ENCODE results near the gene THOC7. TPM values are rescaled to one million over a fixed set of nuclear protein-coding genes. Genes with fewer than 3 reads are reported as not detected.
A peak's percentile ranks its signal among the peaks of the same experiment; 100 is the strongest.

THOC7 gene
- total RNA-seq, 3 donors from 2014 or later (not counting 1 experiment from before 2014, with no cell fraction given), result 30.3 to 35.8 (median 32.5) TPM

DNA sequence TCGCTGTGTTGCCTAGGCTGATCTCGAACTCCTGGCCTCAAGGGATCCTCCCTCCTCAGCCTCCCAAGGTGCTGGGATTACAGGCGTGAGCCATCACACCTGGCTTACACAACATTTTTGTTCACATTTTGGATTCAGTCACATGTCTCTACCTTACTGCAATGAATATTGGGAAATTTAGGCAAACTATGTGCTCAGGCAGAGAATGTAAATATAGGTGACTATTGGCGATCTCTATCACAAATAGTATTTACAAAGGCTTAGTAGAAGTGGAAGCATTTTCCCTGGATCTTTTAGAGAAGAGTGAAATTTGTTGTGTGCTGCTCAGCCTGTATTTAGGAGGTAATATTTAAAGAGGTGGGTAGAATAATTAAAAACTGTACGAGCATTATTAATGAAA lies 27.9 kb upstream of the THOC7 start:
- no peaks in the 10 kb centered on the region for H3K27me3 ChIP-seq (ENCODE audit: control insufficient read depth, insufficient read depth, low read length)
- no peaks in the 10 kb centered on the region for H3K36me3 Mint-ChIP-seq
- intact Hi-C loops (cut with micrococcal nuclease), result no loop called here
- no peaks in the 10 kb centered on the region for H3K9me3 Mint-ChIP-seq
- H3K4me3 ChIP-seq (ENCODE audit: low read length), result no peak overlapping the region
- peaks cover 30 to 34% of the 10 kb centered on the region in 2 donors for H3K4me1 Mint-ChIP-seq
- H3K27ac Mint-ChIP-seq, result no peak overlapping the region
- H3K9me3 ChIP-seq (ENCODE audit: control insufficient read depth, insufficient read depth, low read length), result no peaks in the 10 kb centered on the region
- TF ChIP-seq, protein P1, sequence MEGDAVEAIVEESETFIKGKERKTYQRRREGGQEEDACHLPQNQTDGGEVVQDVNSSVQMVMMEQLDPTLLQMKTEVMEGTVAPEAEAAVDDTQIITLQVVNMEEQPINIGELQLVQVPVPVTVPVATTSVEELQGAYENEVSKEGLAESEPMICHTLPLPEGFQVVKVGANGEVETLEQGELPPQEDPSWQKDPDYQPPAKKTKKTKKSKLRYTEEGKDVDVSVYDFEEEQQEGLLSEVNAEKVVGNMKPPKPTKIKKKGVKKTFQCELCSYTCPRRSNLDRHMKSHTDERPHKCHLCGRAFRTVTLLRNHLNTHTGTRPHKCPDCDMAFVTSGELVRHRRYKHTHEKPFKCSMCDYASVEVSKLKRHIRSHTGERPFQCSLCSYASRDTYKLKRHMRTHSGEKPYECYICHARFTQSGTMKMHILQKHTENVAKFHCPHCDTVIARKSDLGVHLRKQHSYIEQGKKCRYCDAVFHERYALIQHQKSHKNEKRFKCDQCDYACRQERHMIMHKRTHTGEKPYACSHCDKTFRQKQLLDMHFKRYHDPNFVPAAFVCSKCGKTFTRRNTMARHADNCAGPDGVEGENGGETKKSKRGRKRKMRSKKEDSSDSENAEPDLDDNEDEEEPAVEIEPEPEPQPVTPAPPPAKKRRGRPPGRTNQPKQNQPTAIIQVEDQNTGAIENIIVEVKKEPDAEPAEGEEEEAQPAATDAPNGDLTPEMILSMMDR (IDR thresholded peaks at IDR 0.05), result no peak
- WGBS (ENCODE audit: insufficient coverage), result 100% methylated on average over 2 of the region's 5 CpGs
- H3K4me3 Mint-ChIP-seq, result no peak overlapping the region
- H3K27ac ChIP-seq (ENCODE audit: low read length), result no peak overlapping the region
- H3K4me1 ChIP-seq (ENCODE audit: control insufficient read depth, insufficient read depth, low read length), result no peaks in the 10 kb centered on the region
- H3K27me3 Mint-ChIP-seq (ENCODE audit: low read depth in 2 of 2), result no peaks in the 10 kb centered on the region
- ATAC-seq (no peak), DNase-seq (no peak)
- H3K36me3 ChIP-seq (ENCODE audit: control insufficient read depth, insufficient read depth, low read length), result peaks cover 6% of the 10 kb centered on the region

- no peaks in the 10 kb centered on the region for H3K9me3 ChIP-seq (ENCODE audit: control insufficient read depth, insufficient read depth, low read length)
- peak overlapping the region in 1 of 2 donors; percentile 43 for H3K27ac Mint-ChIP-seq
- TF ChIP-seq, protein P1 (IDR thresholded peaks at IDR 0.05), result no peak
- no peak for ATAC-seq
- H3K27me3 Mint-ChIP-seq (ENCODE audit: low read depth in 2 of 2), result no peaks in the 10 kb centered on the region
- H3K4me1 Mint-ChIP-seq, result peaks cover 30% of the 10 kb centered on the region in 2 donors
- peaks cover 5% of the 10 kb centered on the region for H3K36me3 ChIP-seq (ENCODE audit: control insufficient read depth, insufficient read depth, low read length)
- no peak overlapping the region for H3K4me3 ChIP-seq (ENCODE audit: low read length)
- no peak for DNase-seq
- no peaks in the 10 kb centered on the region for H3K4me1 ChIP-seq (ENCODE audit: control insufficient read depth, insufficient read depth, low read length)
- no peaks in the 10 kb centered on the region for H3K9me3 Mint-ChIP-seq
- 94% methylated on average over 3 of the region's 3 CpGs for WGBS (ENCODE audit: insufficient coverage)
- no peaks in the 10 kb centered on the region for H3K27me3 ChIP-seq (ENCODE audit: control insufficient read depth, insufficient read depth, low read length)
- no peaks in the 10 kb centered on the region for H3K36me3 Mint-ChIP-seq
- no peak overlapping the region for H3K27ac ChIP-seq (ENCODE audit: low read length)
- H3K4me3 Mint-ChIP-seq, result no peak overlapping the region
- intact Hi-C loops (cut with micrococcal nuclease), result no loop called here
Observed at GRCh38 chr3:63886858-63887257, 23.3 kb upstream of the THOC7 start.

- no peaks in the 10 kb centered on the region for H3K27me3 Mint-ChIP-seq (ENCODE audit: low read depth in 2 of 2)
- Histone ChIP-seq H3K27me3 (ENCODE audit: control insufficient read depth, insufficient read depth, low read length) (no peaks in the 10 kb centered on the region), H3K36me3 (ENCODE audit: control insufficient read depth, insufficient read depth, low read length) (no peaks in the 10 kb centered on the region), H3K4me3 (ENCODE audit: low read length) (no peak overlapping the region), H3K4me1 (ENCODE audit: control insufficient read depth, insufficient read depth, low read length) (peaks cover 3% of the 10 kb centered on the region), H3K27ac (ENCODE audit: low read length) (no peak overlapping the region), H3K9me3 (ENCODE audit: control insufficient read depth, insufficient read depth, low read length) (no peaks in the 10 kb centered on the region)
- intact Hi-C loops (cut with micrococcal nuclease), result no loop called here
- H3K27ac Mint-ChIP-seq, result peak overlapping the region; percentile 1 to 3
- DNase-seq (no peak), ATAC-seq (no peak)
- no peaks in the 10 kb centered on the region for H3K9me3 Mint-ChIP-seq
- H3K4me1 Mint-ChIP-seq, result peaks cover 45 to 55% of the 10 kb centered on the region in 2 donors
- TF ChIP-seq, protein P1 (IDR thresholded peaks at IDR 0.05), result no peak
- H3K36me3 Mint-ChIP-seq, result no peaks in the 10 kb centered on the region
- WGBS (ENCODE audit: insufficient coverage), result 94% methylated on average over 4 of the region's 5 CpGs
- no peak overlapping the region for H3K4me3 Mint-ChIP-seq
Observed at GRCh38 chr3:63880653-63881052, 17.0 kb upstream of the THOC7 start.

- Histone ChIP-seq H3K9me3 (ENCODE audit: control insufficient read depth, insufficient read depth, low read length) (no peaks in the 10 kb centered on the region), H3K36me3 (ENCODE audit: control insufficient read depth, insufficient read depth, low read length) (no peaks in the 10 kb centered on the region), H3K27me3 (ENCODE audit: control insufficient read depth, insufficient read depth, low read length) (no peaks in the 10 kb centered on the region), H3K4me3 (ENCODE audit: low read length) (no peak overlapping the region), H3K27ac (ENCODE audit: low read length) (no peak overlapping the region), H3K4me1 (ENCODE audit: control insufficient read depth, insufficient read depth, low read length) (peaks cover 10% of the 10 kb centered on the region)
- TF ChIP-seq, protein P1 (IDR thresholded peaks at IDR 0.05), result no peak
- 43% methylated on average over 2 of the region's 2 CpGs for WGBS (ENCODE audit: insufficient coverage)
- H3K4me3 Mint-ChIP-seq, result no peak overlapping the region
- no peaks in the 10 kb centered on the region for H3K27me3 Mint-ChIP-seq (ENCODE audit: low read depth in 2 of 2)
- no peaks in the 10 kb centered on the region for H3K9me3 Mint-ChIP-seq
- ATAC-seq (no peak), DNase-seq (no peak)
- H3K36me3 Mint-ChIP-seq, result no peaks in the 10 kb centered on the region
- intact Hi-C loops (cut with micrococcal nuclease), result no loop called here
- H3K27ac Mint-ChIP-seq, result peak overlapping the region in 1 of 2 donors; percentile 77
- peaks cover 61 to 64% of the 10 kb centered on the region in 2 donors for H3K4me1 Mint-ChIP-seq
Observed at GRCh38 chr3:63878394-63879060, 14.9 kb upstream of the THOC7 start.

Measured in natural killer cell (primary cell).